HG02763 (cell line): ENCODE results near the gene MYT1.
"Not testable (repeated sequence)": the region's sequence is repeated elsewhere in the genome, so short reads cannot be mapped to it uniquely, and the experiment has no call there.

Experiments
- ATAC-seq: cut with Tn5 transposase; IDR thresholded peaks from one replicate; pipeline ENCODE4 v1.9.1; 2021; ENCODE audit warnings: mild to moderate bottlenecking, moderate library complexity; ENCODE audit not compliant: unreplicated experiment

The MYT1 gene

DNA sequence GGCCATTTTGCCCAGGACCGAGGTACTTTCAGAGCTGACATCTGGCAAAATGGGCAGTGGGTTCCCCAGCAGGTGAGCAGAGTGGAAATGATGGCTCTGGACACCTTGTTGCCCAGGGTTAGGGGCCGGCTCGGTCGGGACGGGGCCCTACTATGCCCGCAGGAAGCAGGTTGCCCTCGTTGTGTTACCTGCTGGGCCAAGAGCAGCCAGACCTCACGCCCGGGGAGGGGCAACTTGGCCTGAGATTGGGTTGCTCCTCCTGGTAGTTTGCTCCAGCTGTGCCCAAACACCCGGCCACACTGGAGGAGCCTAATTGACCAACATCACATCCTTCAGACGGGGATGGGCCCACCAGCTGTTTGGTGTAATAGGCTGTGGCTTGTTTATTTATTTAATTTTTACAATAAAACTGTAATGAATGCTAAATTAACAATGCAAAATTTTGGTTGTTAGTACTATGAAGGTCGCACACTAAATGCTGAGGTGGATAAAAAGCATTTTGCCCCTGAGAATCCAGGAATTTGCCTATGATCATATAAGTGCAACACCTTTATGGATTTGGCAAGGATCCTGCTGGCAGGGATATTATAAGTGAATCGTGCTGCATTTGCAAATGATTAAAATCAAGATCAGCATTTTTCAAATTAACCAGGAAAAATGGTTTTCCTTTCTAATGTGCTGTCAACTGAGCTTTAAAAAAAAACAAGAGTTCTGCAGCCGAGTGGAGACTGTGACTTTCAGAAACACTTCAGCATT, 64.7 kb downstream of the MYT1 start:
- ATAC-seq: no peak

DNA sequence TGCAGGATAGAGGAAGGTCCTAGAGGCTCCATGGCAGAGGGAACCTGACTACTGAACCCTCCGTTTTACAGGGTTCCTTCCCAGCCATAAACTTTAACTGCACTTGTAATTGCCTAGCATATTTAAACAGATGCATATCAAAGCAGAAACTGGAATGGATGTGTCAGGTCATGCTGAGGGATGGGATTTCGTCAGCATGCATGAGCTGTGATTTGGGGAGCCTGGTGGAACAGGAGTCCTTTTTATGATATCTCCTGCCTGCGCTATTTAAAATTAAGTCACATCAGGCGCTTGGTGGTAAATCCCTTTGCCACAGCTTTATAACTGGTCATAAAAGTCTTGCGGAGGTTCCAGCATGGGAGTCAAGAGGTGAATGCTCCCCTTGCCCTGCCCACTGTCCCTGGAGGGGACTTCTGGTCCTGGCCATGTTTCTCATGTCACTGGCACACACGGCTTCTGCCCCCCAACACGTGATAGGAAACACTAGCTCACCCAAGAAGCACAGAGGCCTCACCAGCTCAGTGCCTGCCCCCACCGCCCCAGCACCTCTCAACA, 65.3 kb downstream of the MYT1 start:
- ATAC-seq: no peak

DNA sequence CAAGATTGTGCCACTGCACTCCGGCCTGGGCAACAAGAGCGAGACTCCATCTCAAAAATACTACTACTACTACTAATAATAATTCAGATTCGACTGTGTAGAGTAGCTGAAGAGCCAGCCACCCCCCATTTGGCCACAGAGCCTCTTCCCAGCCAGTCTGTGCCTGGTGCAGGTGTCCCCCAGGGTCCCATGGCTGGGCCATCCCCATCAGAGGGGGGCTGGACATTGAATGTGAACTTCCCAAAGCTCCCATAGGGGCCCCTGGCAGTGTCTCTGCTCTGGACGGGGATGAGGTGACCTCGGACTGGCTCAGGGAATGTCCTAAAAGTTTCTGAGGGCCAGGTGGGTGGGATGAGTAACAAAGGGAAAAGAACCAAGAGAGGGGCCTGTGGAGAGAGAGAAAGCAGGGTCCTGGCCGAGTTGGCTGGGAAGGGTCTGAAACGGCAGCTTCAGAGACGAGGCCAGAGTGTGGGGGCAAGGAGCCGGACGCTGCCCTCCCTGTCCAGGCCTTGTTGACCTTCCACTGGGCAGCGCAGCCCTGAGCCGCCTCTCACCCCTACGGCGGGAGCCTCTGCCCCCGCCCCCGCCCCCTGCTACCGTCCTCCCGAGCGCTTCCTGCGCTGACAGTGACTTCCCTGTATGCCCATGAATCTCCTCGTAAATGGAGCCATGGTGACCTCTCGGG, 66.4 kb downstream of the MYT1 start:
- no peak for ATAC-seq

DNA sequence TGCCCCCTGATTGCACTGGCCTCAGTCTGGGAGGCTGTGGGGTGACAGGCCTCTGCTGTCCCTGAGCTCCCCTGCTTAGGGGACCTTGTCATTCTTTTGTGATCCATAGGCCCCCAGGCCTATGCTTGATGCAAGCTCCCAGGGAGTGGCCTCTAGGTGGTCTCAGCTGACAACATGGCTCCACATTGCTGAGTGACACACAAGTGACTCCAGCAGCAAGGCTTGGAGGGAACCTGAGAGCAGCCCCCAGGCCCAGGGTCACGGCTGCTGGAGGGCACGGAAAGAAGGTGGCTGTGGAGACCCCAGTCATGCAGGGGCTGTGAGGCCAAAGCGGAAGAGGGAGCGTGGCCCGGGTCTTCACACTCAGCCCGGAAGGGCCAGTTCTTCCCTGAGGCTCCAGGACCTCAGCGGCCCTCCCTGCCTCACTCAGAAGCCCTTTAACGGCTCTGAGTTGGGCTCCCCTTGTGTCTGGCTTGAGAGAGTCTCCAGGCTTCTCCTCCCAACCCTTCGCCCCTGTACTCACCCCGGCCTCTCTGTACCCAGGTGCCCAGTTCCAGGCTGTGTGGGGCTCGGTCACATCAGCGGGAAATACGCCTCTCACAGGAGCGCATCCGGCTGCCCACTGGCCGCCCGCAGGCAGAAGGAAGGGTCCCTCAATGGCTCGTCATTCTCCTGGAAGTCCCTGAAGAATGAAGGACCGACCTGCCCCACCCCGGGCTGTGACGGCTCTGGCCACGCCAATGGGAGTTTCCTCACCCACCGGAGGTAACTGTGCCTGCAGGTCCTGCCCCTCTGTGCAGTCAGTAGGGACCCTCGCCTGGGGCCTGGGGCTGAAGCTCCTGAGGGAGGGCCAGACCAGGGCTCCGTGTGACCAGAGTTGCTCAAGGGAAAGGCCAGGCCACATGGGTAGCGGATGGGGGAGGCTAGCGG, 67.6 kb downstream of the MYT1 start:
- no peak for ATAC-seq

DNA sequence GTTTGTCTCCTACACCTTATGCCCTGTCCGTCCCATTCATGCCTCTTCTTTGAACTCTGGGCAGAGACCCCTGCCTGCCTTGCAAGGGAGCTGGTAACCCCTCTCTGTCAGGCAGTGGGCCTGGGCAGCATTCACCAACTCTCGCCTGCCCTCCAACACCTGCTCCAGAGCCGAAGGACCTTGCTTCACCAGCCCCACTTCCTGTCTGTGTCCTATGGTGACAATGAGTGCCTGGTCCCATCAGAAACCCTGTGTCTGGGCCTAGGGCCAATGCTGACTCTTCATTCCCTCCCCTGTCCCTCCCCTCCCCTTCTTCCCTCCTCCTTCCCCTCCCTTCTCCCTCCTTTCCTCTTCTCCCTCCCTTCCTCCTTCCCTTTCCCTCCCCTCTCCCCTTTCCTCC, 68.5 kb downstream of the MYT1 start:
- no peak for ATAC-seq

DNA sequence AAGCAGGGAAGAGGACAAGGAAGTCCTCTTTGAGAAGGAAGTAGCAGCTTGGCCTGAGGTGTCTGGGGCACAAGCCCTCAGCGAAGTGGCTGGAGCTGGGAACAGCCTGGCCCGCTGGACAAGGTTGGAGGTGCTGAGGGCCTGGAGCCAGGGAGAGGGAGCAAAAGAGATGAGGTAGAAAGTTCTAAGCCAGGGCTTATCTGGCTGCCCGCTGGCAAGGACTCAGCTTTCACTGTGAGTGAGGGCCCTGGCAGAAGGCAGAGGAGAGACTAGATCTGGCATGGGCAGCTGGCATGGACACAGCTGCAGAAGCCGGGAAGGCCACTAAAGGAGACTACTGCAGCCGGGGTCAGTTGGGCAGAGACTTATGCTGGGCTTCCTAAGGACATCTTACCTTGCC, 69.5 kb downstream of the MYT1 start:
- ATAC-seq: no peak

DNA sequence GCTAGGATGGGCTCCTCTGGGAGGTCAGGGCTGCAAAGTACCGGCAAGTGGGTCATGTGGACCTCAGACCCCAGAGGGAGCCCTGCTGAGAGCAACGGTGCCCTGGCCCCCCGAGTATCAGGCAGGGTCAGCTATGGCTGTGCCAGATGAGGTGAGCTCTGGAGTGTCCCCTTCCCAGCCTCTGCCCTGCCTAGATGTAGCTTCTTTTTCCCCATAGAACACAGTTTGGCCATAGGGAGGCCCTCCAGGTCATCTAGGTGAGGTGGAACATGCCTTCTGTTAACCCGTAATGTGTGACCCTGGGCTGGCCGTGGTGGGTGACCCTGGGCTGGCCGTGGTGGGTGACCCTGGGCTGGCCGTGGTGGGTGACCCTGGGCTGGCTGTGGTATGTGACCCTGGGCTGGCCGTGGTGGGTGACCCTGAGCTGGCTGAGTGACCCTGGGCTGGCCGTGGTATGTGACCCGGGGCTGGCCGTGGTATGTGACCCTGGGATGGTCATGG, 70.1 kb downstream of the MYT1 start:
- ATAC-seq: no peak

DNA sequence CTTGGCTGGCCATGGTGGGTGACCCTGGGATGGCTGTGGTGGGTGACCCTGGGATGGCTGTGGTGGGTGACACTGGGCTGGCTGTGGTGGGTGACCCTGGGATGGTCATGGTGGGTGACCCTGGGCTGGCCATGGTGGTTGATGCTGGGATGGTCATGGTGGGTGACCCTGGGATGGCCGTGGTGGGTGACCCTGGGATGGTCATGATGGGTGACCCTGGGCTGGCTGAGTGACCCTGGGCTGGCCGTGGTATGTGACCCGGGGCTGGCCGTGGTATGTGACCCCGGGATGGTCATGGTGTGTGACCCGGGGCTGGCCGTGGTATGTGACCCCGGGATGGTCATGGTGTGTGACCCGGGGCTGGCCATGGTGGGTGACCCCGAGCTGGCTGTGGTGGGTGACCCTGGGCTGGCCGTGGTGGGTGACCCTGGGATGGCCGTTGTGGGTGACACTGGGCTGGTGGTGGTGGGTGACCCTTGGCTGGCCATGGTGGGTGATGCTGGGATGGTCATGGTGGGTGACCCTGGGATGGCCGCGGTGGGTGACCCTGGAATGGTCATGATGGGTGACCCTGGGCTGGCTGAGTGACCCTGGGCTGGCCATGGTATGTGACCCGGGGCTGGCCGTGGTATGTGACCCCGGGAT, 70.8 kb downstream of the MYT1 start:
- ATAC-seq: not testable (repeated sequence)

DNA sequence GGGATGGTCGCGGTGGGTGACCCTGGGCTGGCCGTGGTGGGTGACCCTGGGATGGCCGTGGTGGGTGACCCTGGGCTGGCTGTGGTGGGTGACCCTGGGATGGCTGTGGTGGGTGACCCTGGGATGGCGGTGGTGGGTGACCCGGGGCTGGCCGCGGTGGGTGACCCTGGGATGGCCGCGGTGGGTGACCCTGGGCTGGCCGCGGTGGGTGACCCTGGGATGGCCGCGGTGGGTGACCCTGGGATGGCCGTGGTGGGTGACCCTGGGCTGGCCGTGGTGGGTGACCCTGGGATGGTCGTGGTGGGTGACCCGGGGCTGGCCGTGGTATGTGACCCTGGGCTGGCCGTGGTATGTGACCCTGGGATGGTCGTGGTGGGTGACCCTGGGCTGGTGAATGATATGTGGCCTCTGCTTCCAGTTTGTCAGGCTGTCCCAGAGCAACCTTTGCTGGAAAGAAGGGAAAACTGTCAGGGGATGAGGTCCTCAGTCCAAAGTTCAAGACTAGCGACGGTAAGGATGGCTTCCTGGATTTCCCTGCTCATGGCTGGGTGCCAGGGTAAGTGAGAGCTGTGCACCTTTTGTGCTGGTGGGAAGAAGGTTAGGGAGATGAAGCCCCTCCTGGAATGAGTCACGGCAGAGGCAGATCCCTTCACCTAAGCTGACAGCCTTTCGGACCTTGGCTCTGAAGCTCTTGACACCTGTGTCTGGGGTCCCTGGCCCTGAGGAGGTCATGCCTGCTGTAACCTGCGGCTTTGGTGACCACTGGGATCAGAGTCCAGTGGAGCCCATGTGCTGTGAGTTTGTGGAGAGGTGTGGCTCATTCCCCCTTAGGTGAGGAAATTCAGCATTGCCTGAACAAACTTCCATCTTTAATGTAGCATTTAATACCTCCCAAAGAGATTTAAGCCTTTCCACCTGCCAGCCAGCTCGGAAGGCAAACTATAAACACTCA, 72.2 kb downstream of the MYT1 start:
- no peak for ATAC-seq

DNA sequence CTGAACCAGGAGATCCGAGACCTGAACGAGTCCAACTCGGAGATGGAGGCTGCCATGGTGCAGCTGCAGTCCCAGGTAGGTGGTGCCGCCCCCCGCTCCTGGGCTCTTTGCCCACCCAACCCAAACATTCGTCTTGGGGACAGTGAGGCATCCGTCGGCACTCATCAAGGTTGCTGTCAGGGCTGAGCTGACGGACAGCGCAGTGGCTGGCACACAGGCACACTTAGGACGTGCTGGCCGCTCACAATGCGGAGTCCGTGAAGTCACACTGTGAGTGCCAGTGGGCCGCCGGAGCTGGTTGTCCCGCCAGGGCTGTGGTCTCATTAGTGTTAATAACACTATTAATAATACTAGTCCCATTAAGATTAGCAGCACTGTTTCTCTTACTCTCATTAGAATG, 73.1 kb downstream of the MYT1 start:
- no peak for ATAC-seq

DNA sequence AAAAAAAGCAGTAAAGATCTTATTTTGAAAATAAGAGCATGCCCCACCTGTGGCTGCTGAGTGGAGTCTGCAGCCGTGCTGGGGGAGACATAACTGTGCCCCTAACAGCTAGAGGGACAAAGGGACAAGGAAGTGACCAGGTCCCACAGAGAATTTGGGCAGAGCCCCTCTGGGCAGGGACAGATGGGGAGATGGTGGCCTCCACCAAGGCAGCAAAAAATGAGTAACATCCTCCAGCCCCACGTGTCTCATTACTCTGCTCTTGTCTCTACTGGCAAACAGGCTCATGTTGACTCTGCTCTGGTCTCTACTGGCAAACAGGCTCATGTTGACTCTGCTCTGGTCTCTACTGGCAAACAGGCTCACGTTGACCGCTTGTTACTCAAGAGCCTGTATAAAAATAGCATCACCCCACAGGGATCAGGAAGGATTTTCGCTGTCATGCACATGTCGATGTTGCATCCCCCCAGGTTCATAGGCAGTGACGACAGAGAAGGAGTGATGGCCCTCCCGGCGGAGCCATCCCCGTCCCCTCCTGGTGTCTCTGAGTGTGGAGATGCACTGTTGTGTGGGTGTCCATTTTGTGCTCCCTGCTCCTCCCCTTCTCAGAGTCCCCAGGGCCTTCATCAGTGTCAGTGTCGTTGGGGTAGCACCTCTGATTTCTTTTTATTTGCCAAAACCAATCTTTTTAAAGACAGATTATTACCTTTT, 74.0 kb downstream of the MYT1 start:
- ATAC-seq: no peak

DNA sequence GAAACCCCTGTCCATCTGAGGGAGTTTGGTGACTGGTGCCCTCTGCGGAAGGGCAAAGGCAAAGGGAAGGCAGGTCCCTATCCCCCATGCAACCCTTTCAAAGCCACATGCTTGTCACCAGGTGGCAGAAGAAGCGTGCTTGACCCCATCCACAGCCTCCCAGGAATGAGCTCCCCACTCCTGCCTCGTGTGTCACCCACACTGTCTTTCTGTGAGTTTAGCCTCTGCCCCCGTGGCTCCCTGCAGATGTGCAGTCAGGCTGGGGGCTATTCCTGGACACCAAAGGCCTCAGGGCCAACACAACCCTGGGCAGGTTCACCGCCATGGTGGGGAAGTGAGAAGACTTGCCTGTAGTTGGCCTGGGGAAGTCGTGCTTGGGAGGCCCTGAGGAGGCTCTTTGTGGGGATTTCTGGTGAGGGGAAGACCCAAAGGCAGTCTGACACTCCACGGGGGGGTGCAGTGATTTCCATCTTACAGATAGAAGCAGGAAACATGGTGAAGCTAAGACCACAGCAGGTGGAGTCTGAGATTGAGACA, 74.7 kb downstream of the MYT1 start:
- no peak for ATAC-seq

DNA sequence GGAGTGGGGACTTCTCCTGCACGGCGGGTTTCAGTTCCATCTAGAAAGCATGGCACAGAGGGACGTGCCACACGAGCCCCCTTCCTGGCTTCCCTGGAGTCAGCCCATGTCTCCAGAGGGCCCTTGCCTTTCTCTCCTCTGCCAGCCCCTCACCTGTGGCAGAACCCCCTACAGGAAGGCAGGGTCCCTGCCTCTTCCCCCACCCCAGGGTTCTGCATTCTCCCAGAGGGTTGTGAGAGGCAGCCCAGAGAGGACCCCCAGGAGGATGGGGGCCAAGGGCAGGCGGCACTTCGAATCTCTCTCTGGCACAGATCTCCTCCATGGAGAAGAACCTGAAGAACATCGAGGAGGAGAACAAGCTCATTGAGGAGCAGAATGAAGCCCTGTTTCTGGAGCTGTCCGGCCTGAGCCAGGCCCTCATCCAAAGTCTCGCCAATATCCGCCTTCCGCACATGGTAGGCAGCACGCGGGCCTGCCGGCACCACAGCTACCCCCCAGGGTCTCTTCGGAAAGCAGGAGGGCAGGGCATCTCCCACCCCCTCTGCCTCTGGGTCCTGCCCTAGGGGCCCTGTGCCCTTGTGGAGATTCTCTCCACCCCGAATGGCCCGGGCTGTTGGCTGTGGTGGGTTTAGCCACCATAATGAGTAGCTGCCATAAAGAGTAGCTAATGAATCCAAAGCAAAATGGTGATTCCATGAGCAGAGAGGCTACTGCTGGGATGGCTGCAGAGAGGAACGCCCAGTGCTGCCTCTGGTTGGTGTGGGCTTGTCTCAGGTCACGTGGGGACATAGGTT, 75.4 kb downstream of the MYT1 start:
- no peak for ATAC-seq

DNA sequence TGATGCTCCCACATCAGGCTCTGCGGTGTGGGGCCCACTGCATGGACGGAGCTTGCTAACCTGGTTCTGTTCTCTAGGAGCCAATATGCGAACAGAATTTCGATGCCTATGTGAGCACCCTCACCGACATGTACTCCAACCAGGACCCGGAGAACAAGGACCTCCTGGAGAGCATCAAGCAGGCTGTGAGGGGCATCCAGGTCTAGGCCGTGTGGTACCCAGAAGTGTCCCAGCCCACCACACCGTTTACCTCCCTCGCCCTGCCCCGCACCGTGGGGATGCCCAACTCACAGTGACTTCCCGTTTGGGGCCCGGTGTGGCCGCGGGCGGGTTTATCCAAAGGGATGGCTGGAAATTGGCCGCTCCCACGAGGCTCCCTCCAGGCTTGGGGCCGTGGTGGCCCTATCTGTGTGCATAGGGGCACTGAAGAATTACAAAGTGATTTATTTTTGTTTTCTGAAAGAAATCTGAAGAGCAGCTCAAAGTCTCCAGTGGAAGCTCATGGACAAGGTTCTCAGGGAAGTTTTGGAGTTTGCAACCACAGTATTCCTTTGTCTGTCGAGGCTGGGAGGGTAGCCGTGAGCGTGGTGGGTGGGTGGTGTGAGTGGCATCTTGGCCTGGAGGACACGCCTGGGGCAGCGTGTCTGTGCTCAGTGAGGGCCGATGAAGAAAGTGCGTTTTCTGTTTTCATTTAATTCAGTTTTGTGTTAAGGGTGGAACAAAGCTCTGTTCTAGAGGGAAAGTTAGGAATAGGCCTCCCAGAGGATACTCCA, 76.2 kb downstream of the MYT1 start:
- ATAC-seq: no peak

DNA sequence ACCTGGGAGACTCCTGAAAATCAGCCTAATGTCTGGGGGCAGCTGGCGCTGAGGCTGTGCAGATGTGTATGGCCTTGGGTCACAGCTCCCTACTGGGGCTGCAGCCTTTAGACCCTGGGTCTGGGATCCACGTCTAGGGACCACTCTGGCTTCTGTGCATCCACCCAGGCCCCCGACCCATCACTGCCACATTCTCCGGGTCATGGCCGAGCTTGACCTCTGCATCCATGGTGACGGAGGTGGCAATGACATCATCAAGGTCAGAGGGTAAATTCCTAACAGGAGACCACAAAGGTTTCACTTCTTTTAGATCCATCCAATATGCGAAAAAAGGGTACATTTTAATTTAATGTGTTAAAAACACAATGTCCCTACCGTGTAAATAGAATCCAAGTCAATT, 76.8 kb downstream of the MYT1 start:
- no peak for ATAC-seq

DNA sequence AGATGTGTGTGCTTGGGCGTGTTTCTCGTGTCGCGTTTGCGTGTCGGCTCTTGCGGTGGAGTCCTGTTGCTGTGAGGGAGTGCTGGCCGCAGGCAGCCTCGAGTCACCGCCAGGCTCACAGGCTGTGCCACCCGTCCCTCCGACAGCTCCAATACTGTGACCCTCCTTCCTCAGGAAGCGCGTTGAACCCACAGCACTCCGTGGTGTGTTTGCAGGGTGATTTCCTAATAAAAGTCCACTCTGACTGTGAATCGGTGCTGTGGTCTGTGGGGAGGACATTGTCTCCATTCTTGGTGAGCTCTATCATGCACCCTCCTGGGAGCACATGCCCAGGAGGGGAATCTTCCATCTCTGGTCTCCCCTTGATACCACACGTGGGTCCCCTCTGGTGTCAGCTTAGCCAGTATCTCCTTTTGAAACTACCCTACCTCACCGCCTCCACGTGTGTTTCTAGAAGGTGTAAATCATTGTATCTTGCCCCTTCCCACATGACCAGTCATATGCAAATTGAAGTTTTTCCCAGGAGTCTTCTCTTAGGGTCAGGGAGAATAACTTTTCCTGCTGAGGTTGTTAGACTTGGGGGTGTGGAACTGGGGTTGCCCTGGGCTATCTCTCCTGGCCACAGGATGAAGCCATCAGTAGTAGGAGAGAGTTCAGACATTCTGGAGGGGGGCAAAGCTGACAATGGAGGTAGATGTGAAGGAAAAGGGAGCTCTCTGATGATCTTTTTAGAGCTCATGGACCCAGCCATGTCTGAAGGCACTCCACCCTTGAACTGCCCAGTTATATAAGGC, 77.9 kb downstream of the MYT1 start:
- no peak for ATAC-seq
